ENCODE data around the gene LRRN2.
"Not testable (repeated sequence)": the region's sequence is repeated elsewhere in the genome, so short reads cannot be mapped to it uniquely, and the experiment has no call there.

Gene LRRN2

DNA sequence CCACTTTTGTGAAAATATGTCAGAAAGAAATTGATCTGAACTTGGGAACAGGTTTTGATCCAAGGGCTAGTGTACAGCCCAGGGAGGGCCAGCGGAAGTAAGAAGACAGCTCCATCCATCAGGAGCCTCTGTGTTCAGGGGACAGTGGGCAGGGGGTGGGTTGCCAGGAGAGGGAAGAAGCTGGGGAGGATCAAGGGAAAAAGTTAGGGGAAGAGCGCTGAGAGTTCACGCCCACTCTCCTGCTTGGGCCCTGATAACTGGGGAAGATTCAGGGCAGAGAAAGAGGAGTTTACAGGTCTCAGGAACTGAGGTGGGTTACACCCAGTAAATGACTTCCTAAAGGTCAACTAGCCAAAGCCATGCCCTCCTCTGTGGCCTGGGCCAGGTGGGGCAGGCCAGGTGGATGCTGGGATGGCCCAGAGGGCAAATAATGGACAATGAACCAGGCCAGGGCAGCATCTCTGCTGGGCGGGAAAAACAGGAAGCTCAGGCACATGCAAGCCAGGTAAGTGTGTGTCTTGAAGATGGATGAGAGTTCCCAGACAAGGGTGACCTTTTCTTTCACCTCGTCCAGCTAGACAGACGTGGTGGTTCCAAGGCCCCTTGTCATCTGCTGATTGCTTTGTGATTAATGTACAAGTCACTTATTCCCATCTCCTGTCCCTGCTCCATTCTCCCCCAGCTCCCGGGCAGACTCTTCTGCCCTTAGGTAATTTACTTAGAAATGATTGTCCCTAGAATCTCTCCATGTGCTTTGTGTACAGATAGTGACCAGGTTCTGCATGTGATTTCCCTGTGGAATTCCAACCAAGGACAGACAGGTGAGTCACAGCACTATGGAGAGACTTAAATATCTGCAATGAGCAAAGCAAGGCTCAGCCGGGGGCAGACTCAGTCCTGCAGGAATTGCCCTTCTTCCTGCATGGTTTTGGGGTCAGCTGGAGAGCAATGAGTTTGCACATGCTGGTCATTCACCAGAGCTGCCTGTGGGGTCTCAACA is 112.3 kb downstream of the LRRN2 start:
- TF ChIP-seq, protein P1, sequence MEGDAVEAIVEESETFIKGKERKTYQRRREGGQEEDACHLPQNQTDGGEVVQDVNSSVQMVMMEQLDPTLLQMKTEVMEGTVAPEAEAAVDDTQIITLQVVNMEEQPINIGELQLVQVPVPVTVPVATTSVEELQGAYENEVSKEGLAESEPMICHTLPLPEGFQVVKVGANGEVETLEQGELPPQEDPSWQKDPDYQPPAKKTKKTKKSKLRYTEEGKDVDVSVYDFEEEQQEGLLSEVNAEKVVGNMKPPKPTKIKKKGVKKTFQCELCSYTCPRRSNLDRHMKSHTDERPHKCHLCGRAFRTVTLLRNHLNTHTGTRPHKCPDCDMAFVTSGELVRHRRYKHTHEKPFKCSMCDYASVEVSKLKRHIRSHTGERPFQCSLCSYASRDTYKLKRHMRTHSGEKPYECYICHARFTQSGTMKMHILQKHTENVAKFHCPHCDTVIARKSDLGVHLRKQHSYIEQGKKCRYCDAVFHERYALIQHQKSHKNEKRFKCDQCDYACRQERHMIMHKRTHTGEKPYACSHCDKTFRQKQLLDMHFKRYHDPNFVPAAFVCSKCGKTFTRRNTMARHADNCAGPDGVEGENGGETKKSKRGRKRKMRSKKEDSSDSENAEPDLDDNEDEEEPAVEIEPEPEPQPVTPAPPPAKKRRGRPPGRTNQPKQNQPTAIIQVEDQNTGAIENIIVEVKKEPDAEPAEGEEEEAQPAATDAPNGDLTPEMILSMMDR (IDR thresholded peaks at IDR 0.05; ENCODE audit: low read depth, low read length) = no peak
- H3K4me3 ChIP-seq (ENCODE audit: low read depth, low read length) = no peak overlapping the region

DNA sequence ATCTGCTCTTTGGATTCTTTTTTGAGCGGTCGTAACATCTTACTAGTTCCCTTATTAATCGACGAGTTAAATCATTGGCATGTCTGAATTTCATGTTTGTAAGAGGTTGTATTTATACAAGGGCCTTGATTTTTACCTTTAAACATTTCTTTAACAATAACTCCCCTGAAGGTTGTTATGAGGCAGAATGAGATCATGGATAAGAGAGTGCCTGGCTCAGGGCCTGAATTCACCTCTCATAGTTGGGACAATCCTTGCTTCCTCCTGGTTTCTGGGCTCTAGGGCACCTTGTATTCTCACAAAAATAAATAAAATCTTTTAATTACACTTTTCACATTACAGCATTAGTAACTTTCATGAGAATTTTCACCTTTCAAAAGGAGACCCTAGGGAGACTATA is 113.9 kb downstream of the LRRN2 start:
- H3K4me3 ChIP-seq (ENCODE audit: low read depth, low read length) = no peak overlapping the region
- TF ChIP-seq, protein P1 (IDR thresholded peaks at IDR 0.05; ENCODE audit: low read depth, low read length) = no peak

DNA sequence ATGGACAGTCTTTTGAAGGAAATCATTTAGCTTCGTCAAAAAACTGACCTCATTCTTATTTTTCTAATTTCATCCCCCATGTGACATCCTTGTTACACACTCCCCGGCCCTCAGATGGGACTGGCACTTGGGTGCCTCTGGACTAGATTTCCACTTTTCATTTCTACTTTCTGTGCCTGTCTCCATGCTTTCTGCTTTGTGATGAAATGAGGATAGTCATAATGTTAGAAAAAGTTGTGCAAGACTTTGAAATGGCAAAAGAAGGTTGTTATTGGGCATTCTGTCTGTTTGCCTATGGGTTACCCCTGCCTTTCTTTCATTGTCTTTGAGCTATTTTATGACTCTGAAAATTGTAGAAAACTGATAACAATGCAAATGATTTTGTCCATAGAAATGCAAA is 114.4 kb downstream of the LRRN2 start:
- no peak overlapping the region for H3K4me3 ChIP-seq (ENCODE audit: low read depth, low read length)
- TF ChIP-seq, protein P1 (IDR thresholded peaks at IDR 0.05; ENCODE audit: low read depth, low read length) = no peak

DNA sequence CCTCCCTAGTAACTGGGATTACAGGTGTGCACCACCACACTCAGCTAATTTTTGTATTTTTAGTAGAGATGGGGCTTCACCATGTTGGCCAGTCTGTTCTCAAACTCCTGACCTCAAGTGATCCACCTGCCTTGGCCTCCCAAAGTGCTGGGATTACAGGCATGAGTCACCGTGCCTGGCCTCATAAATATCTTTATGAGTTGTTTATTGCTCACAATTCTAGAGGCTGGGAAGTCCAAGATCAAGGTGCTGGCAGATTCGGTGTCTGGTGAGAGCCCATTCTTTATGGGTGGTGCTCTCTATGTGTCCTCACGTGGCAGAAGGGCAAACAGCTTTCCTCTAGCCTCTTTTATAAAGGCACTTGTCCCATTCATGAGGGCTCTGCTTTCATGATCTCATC is 115.5 kb downstream of the LRRN2 start:
- H3K4me3 ChIP-seq (ENCODE audit: low read depth, low read length) = not testable (repeated sequence)

DNA sequence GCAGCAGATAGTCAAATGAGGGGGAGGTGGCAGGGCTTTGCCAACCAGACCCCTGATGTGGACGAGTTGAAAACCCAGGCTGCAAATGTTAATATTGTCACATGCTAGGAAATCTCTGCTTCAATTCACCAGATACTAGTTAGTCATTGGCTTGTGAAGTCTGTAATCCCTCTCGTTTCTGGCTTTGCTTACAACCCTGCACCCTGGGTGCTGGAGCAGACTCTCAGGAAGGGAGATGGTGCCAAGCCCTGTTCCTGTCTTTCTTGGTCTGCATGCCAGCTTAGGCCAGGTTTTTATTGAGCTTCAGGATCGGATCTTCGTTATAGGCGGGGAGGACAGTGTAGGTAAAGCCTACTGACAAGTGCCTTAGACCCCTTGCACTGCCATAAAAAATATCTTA is 116.1 kb downstream of the LRRN2 start:
- TF ChIP-seq, protein P1 (IDR thresholded peaks at IDR 0.05; ENCODE audit: low read depth, low read length) = no peak
- H3K4me3 ChIP-seq (ENCODE audit: low read depth, low read length) = no peak overlapping the region

DNA sequence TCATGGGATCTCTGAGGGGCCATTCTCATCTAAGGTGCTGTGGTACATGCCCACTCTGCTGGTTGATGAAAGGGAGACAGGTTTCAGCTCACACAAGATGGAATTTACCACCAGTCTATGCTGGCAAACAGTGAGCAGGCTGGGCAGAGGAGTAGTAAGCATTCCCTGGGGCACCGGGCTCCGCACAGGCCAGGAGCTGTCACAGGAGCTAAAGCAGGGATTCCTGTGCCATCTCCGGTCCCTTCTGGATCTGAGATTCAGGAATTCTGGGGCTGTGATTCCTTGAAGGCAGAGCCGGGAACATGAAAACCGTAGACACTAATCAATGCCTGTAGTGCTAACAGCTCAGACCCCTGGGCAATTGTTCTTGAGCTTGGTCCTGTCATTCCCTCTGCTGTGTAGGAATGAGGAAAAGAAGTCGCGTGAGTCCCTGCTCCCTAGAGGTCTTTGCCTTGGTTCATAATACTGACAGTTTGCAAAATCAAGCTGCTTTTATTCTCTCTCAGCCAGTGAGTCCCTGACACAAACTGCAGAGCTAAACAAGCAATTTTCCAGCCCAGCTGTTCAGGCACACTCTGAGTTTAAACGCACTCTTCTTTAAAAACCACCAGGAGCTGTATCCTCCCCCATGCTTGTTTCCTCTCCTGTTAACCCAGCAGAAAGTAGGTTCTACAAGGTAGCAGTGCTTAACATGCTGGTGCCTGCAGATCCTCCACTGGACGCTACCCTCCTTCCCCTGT is 116.8 kb downstream of the LRRN2 start:
- TF ChIP-seq, protein P1 (IDR thresholded peaks at IDR 0.05; ENCODE audit: low read depth, low read length) = no peak
- no peak overlapping the region for H3K4me3 ChIP-seq (ENCODE audit: low read depth, low read length)

Data from WI38 (cell line).